Measurements from ENCODE around the gene FOXD4. TPM values are rescaled to one million over a fixed set of nuclear protein-coding genes. Genes with fewer than 3 reads are reported as not detected.
"Not testable (repeated sequence)": the region's sequence is repeated elsewhere in the genome, so short reads cannot be mapped to it uniquely, and the experiment has no call there.

Gene FOXD4
- total RNA-seq, 2 experiments from 2014 or later: 0.71 to 0.92 TPM

- H3K36me3 Mint-ChIP-seq (ENCODE audit: low read depth); H3K4me1 Mint-ChIP-seq; DNase-seq; CTCF ChIA-PET; H3K9me3 Mint-ChIP-seq; H3K4me3 Mint-ChIP-seq; H3K27ac Mint-ChIP-seq; POLR2A ChIA-PET: not testable (repeated sequence)
- H3K27me3 Mint-ChIP-seq: peaks cover 19% of the 10 kb centered on the region
Observed at GRCh38 chr9:78333-78732, 39.9 kb downstream of the FOXD4 start.

DNA sequence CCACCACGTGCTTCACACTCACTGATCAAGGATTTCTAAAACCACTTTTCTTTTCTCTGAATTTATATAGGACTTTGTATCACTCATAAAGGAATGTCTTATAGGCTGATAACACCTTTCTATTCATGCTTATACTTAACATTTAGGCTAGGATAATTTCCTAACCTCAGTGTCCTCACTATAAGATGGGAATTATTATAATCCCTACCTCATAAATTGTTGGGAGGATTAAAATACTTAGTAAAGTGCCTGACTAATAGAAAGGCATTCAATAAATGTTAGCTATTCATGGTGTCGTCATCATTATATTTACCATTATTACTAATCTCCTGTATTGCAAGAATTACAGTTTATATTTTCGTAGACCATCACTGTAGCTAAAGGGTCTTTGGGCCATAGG, 41.8 kb downstream of the FOXD4 start:
- DNase-seq; H3K4me1 Mint-ChIP-seq; H3K9me3 Mint-ChIP-seq; H3K27ac Mint-ChIP-seq; POLR2A ChIA-PET; CTCF ChIA-PET; H3K36me3 Mint-ChIP-seq (ENCODE audit: low read depth); H3K4me3 Mint-ChIP-seq: not testable (repeated sequence)
- peaks cover 19% of the 10 kb centered on the region for H3K27me3 Mint-ChIP-seq

DNA sequence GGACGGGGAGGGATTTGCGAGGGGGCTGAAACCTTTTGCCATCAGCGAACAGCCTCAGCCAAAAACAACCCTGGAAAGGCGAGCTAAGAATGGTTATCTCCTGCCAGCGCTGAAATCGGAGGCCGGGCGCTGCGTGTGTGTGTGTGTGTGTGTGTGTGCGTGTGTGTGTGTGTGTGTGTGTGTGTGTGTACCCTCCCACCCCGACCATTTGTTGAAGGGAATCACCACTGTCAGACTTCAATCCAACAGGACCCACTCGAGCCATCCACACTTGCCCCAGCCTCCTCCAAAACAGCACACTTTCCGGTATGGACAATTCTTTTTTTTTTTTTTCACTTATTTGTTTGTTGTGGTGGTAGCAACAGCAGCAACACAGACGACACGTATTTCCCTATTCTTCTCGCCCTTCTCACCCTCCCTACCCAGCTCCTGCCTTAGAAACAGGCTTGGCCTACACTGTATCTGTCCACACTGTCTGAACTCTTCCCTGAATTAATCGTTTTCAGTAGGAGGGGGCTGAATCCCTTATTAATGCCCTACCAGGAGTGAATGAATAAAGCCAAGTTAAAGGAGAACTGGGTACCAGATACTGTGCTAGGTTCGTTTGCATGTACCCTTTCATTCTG, 44.2 kb downstream of the FOXD4 start:
- H3K4me3 Mint-ChIP-seq: peak overlapping the region; percentile 34
- H3K36me3 Mint-ChIP-seq (ENCODE audit: low read depth); H3K27ac Mint-ChIP-seq; H3K9me3 Mint-ChIP-seq; CTCF ChIA-PET; POLR2A ChIA-PET; DNase-seq; H3K4me1 Mint-ChIP-seq: not testable (repeated sequence)
- peaks cover 16% of the 10 kb centered on the region for H3K27me3 Mint-ChIP-seq

DNA sequence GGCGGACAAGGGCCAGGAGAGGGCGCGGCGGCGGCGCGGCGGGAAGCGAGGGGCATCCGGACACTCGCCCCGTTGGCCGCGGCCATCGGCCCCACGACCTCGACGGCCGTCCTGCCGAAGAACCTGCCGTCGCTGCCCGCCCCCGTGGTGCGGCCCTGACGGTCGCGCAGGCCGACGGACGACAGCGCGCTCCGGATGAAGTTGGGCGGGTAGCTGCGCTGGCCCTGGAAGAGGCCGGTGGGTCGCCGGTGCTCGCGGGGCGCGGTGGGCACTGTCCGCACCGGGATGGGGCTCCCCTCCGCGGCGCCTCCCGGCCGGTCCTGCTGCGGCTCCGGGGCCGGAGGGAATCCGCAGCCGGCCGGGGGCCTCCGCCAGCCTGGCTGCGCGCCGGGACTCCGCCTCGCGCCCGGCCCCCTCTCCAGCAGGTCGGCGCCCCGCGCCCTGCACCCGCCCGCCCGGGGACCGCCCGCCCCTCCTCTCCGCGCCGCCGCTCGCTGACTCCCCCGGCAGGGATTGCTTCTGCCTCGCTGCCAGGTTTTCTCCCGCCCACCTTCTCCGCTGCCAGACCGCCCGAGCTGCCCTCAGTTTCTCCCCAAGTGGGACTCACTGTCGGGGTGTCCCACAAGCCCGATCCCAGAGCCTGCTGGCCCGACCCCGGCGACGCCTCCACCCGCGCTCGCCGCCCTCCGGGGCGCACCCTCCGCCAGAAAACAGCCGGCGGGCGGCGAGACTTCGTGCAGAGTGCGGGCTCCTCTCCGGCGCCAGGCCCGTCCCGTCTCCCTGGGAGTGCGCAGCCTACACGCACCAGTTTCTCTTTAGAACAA, 44.9 kb downstream of the FOXD4 start:
- POLR2A ChIA-PET; H3K9me3 Mint-ChIP-seq; H3K27ac Mint-ChIP-seq; H3K36me3 Mint-ChIP-seq (ENCODE audit: low read depth); DNase-seq; H3K4me1 Mint-ChIP-seq; CTCF ChIA-PET: not testable (repeated sequence)
- peaks cover 16% of the 10 kb centered on the region for H3K27me3 Mint-ChIP-seq
- peak overlapping the region; percentile 34 for H3K4me3 Mint-ChIP-seq

Other genes with a start within 250 kb of the FOXD4 start
- gene WASHC1, start 89.0 kb downstream of the FOXD4 start, total RNA-seq: 10 to 100 TPM; 10.3 to 13.7 TPM
- 10 to 100 TPM; 33.3 to 39.5 TPM for gene ZNG1A, start 60.6 kb upstream of the FOXD4 start, total RNA-seq
- 100 to 1,000 TPM; 270 to 283 TPM for gene DOCK8, start 96.4 kb upstream of the FOXD4 start, total RNA-seq

All from activated CD4-positive, alpha-beta T cell treated with anti-CD3 and anti-CD28 coated beads, Interleukin-2, amount 10 ng/mL, durations not matched to agents 7 days and 5 days (primary cell).